Gastroesophageal sphincter (tissue), 3 donors: ENCODE data around the gene FOXL1.

Experiments used
- POLR2AphosphoS5 ChIP-seq: sonication (generic); formaldehyde crosslinking; IDR thresholded peaks from one replicate; pipeline ENCODE4 v1.6.1; 2017; ENCODE audit warnings: antibody characterized with exemption
- TF ChIP-seq, protein P1 (sequence below), 4 experiments: fragments of 200-600 bp in 2 of 4; fragments of 450-650 bp in 2 of 4; sonication (generic) in 1 of 4; IDR thresholded peaks; one replicate each; pipeline ENCODE4 v1.5.1; 2017 to 2019; ENCODE audit warnings: antibody characterized with exemption in 4 of 4, mild to moderate bottlenecking in 2 of 4, moderate library complexity in 2 of 4

DNA sequence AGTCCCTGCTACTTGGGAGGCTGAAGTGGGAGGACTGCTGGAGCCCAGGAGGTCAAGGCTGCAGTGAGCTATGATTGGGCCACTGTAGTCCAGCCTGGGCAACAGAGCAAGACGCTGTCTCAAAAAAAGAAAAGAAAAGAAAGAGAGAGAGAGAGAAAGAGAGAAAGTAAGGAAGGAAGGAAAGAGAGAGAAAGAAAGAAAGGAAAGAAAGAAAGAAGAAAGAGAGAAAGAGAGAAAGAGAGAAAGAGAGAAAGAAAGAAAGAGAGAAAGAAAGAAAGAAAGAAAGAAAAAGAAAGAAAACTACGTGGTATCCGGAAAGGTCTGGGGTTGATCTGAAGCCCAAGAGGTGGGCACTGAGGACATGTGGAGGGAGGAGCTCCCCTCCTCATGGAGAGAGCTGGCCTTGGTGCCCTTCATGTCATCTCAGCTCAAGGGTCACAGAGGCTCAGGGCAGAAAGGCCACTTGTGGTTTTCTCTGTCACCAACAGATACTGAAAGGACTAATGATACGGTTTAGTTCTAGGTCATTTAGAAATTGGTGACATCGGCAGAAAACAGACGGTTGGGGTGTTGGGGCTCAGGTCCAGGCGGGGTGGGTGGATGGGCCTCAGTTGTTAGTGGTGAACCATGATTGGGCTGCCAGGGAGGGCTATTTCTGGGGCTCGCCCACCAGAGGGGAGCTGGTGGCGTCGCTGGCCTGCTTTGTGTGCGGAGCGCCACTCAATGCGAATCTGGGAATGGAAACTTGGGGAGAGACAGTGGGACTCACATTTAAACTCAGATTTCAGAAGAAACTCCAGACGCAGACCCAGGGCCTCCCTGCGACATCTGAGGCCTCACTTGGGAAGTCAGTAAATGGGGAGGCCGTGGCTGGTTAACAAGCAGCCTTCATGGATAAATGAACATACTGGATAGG lies 44.6 kb downstream of the FOXL1 start:
- TF ChIP-seq, protein P1, sequence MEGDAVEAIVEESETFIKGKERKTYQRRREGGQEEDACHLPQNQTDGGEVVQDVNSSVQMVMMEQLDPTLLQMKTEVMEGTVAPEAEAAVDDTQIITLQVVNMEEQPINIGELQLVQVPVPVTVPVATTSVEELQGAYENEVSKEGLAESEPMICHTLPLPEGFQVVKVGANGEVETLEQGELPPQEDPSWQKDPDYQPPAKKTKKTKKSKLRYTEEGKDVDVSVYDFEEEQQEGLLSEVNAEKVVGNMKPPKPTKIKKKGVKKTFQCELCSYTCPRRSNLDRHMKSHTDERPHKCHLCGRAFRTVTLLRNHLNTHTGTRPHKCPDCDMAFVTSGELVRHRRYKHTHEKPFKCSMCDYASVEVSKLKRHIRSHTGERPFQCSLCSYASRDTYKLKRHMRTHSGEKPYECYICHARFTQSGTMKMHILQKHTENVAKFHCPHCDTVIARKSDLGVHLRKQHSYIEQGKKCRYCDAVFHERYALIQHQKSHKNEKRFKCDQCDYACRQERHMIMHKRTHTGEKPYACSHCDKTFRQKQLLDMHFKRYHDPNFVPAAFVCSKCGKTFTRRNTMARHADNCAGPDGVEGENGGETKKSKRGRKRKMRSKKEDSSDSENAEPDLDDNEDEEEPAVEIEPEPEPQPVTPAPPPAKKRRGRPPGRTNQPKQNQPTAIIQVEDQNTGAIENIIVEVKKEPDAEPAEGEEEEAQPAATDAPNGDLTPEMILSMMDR (IDR thresholded peaks at IDR 0.05) = no peak
- TF ChIP-seq POLR2AphosphoS5 = no peak
